PC-3 (cell line): ENCODE results near the gene IER3.

ENCODE experiments used
- CTCF ChIP-seq: fragments of 300-600 bp; sonication (generic); conservative IDR thresholded peaks from 2 replicates; pipeline ENCODE4 v1.5.1; 2017; ENCODE audit warnings: antibody characterized with exemption, low read depth, mild to moderate bottlenecking, low read length
- EZH2phosphoT487 ChIP-seq: fragments of 300-600 bp; sonication (generic); IDR thresholded peaks from 2 replicates; pipeline ENCODE4 v1.6.1; 2018; ENCODE audit warnings: mild to moderate bottlenecking, antibody characterized with exemption, low read length, borderline replicate concordance

DNA sequence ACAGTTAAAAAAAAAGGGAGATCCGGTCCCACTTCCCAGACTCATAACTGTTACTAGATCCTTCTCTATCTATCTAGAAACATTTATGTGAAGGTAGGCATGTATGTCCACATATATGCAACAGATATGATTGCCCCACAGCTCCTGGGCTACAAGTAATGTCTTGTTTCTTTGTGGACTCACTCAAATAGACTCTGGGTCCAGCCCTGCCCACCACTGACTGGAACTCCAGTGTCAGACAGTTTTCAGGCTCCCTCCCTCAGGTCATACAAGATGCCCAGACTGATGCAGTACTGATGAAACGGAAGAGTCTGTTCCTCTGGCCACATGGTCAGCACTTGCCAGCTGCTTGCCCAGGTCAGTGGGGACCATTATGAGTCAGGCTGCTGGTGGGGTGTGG, 30.8 kb upstream of the IER3 start:
- TF ChIP-seq CTCF: no peak
- TF ChIP-seq EZH2phosphoT487: no peak
